HG02623 (cell line): ENCODE data around the gene FCGR3A.
A peak's percentile ranks its signal among the peaks of the same experiment; 100 is the strongest.
"Not testable (repeated sequence)": the region's sequence is repeated elsewhere in the genome, so short reads cannot be mapped to it uniquely, and the experiment has no call there.

ENCODE experiments used
- ATAC-seq: cut with Tn5 transposase; IDR thresholded peaks from one replicate; pipeline ENCODE4 v1.9.1; 2021; ENCODE audit warnings: moderate library complexity; ENCODE audit not compliant: unreplicated experiment

FCGR3A gene

GRCh38 chr1:161557506-161558450, 8.2 kb upstream of the FCGR3A start:
- not testable (repeated sequence) for ATAC-seq

GRCh38 chr1:161556990-161557389, 7.4 kb upstream of the FCGR3A start:
- ATAC-seq: not testable (repeated sequence)

- not testable (repeated sequence) for ATAC-seq
Observed at GRCh38 chr1:161556143-161556542, 6.5 kb upstream of the FCGR3A start.

- not testable (repeated sequence) for ATAC-seq
Observed at GRCh38 chr1:161554815-161555417, 5.3 kb upstream of the FCGR3A start.

DNA sequence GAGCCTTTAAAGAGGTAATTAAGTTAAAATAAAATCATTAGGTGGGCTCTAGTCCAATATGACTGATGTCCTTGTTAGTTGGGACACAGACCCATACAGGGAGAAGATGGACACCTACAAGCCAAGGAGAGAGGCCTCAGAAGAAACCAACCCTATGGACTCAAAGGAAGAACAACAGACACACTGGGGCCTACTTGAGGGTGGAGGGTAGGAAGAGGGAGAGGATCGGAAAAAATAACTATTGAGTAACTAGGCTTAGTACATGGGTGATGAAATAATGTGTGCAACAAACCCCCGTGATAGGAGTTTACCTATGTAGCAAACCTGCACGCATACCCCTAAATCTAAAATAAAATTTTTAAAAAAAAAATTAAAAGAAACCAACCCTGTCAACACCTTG, 4.7 kb upstream of the FCGR3A start:
- ATAC-seq: not testable (repeated sequence)

GRCh38 chr1:161553631-161554030, 4.0 kb upstream of the FCGR3A start:
- not testable (repeated sequence) for ATAC-seq

DNA sequence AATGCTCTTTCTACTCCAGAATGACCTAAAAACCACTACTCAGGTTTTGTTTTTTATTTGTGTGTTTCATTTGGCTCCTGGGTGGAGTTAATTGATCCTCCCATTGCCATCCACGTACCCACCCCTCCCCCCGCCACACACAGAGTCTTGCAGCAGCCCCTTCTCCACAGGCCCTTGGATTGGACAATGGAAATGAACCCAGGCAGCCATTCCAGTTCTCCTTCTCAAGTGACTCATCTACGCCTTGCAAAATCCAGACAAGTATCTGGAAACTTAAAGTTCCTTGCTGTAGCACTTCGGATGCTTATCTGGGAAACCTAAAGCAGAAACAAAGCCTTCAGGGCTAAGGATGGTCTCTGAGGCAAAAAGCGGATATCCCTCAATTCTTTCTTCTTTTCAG, 1.3 kb upstream of the FCGR3A start:
- ATAC-seq: not testable (repeated sequence)

- ATAC-seq: not testable (repeated sequence)
Observed at GRCh38 chr1:161548749-161549406, 740 bp downstream of the FCGR3A start.

DNA sequence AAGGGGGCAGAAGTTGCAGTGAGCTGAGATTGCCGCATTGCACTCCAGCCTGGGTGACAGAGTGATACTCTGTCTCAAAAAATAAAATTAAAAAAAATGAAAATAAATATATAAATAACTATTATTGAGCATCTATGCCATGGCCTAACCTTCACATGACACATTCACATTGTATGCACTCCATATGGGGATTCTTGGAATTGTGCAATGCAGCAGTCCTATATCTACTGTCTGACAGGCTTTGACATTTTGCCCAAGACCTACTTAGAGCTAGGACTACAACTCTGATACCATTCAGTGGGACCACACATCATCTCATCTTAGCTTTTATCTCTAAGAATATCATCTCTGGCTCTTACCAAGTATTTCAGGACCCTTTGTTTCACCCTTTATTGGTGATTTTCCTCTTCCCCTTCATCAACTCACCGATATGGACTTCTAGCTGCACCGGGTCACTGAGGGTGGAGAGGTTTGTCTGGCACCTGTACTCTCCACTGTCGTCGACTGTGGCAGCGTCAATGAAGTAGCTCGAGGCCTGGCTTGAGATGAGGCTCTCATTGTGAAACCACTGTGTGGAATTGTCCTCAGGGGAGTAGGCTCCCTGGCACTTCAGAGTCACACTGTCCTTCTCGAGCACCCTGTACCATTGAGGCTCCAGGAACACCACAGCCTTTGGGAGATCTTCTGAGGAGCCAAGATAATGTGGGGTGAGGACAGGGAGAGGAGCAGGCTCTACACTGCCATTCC, 1.4 kb downstream of the FCGR3A start:
- not testable (repeated sequence) for ATAC-seq

GRCh38 chr1:161545005-161545731, 4.5 kb downstream of the FCGR3A start:
- not testable (repeated sequence) for ATAC-seq

DNA sequence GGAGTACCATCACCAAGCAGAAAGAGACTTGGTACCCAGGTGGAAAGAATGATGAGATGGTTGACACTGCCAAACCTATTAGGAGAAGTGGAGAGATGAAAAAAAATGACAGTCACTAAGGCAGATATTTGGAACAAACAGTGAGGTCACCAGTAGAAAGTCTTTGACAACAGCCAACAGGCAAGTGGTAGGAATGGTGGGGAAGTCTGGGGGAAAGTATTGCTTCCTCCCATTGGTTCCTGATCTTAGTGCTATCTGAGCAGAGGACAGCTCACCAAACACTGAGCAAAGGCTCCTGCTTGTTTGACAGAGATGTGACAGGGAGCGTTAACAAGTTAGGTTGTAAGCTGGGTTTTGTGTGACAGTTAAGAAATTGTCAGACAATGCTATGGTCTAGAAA, 6.5 kb downstream of the FCGR3A start:
- not testable (repeated sequence) for ATAC-seq

GRCh38 chr1:161542091-161542559, 7.5 kb downstream of the FCGR3A start:
- ATAC-seq: peak; percentile 52

- ATAC-seq: not testable (repeated sequence)
Observed at GRCh38 chr1:161540570-161540960, 9.1 kb downstream of the FCGR3A start.

- peak; percentile 46 for ATAC-seq
Observed at GRCh38 chr1:161539731-161540569, 9.7 kb downstream of the FCGR3A start.

GRCh38 chr1:161538925-161539479, 10.6 kb downstream of the FCGR3A start:
- not testable (repeated sequence) for ATAC-seq

- not testable (repeated sequence) for ATAC-seq
Observed at GRCh38 chr1:161537068-161537669, 12.4 kb downstream of the FCGR3A start.

DNA sequence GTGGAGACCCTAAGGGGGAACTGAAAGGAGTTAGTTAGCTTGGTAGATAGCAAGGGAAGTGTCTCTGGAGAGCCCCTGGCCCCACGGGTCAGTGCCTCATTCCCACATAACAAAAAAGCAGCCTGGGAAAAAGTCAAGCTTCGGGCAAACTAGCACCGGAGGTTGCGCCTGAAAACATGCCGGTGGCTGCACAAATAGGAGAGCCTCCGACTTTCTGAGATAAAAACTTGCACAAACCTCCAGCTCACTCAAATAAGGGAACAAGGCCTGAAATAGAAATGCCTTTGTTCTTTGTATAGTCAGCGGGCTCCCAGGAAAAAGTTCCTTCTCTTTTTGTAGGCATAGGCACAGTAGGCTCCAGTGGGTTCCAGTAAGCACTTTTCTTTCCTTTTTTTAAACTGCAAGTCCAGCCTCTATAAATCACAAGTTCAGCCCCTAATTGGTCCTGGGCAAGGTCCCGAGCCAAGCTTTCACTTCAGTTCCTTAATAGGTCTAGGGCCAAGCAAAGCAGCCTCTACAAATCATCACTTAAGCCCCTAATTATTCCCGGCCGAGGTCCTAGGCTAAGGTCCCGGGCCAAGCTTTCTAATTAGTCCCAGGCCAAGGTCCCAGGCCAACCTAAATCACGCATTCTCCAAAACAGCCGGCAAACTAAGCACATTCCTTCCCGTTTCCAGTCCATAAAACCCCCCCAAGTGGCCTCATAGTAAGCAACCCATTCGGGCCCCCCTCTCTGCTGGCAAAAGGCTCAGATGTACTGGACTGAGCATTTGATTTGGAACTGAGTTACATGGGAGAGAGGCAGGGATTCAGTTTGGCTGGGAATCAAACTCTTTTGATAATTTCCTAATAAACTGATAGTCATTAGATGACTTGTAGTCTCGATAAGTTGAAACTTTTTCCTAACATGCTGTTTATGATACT, 16.7 kb downstream of the FCGR3A start:
- not testable (repeated sequence) for ATAC-seq
